ENCODE data around the gene THUMPD2. TPM values are rescaled to one million over a fixed set of nuclear protein-coding genes. Genes with fewer than 3 reads are reported as not detected.

THUMPD2 gene
- total RNA-seq, 1 experiment from 2014 or later = 17.2 TPM

DNA sequence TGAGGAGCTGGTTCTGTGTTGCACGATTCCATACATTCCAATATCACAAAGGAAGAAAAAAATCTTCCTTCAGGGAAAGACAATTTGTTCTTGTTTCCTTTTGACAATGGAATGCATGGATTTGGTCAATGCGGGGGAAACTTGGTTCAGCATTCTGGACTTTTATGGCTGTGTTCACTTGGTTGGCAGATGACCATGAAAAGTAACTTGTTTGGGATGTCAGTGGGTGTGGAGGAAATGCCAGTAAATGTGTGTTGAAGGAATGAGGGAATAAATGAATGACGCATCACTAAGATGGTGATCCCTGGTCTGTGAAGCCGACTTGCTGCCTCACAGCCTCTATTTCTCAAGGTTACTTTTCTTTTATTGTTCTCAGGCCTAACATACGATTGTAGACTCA lies 53.7 kb downstream of the THUMPD2 start:
- Mint-ChIP-seq H3K27me3 (ENCODE audit: insufficient read depth, unreplicated experiment) (no peaks in the 10 kb centered on the region), H3K27ac (ENCODE audit: low read depth, unreplicated experiment) (no peak overlapping the region), H3K4me3 (ENCODE audit: unreplicated experiment) (no peak overlapping the region), H3K36me3 (ENCODE audit: insufficient read depth, unreplicated experiment) (peaks cover 3% of the 10 kb centered on the region), H3K4me1 (ENCODE audit: insufficient read depth, unreplicated experiment) (no peaks in the 10 kb centered on the region), H3K9me3 (ENCODE audit: unreplicated experiment) (no peaks in the 10 kb centered on the region)
- DNase-seq (ENCODE audit: unreplicated experiment) = no peak
- TF ChIP-seq, protein P1, sequence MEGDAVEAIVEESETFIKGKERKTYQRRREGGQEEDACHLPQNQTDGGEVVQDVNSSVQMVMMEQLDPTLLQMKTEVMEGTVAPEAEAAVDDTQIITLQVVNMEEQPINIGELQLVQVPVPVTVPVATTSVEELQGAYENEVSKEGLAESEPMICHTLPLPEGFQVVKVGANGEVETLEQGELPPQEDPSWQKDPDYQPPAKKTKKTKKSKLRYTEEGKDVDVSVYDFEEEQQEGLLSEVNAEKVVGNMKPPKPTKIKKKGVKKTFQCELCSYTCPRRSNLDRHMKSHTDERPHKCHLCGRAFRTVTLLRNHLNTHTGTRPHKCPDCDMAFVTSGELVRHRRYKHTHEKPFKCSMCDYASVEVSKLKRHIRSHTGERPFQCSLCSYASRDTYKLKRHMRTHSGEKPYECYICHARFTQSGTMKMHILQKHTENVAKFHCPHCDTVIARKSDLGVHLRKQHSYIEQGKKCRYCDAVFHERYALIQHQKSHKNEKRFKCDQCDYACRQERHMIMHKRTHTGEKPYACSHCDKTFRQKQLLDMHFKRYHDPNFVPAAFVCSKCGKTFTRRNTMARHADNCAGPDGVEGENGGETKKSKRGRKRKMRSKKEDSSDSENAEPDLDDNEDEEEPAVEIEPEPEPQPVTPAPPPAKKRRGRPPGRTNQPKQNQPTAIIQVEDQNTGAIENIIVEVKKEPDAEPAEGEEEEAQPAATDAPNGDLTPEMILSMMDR (IDR thresholded peaks at IDR 0.05; ENCODE audit: unreplicated experiment) = no peak
- CTCF ChIA-PET = interaction anchor here (0.6 to 0.9 kb wide), 2 partner anchors 10 to 294 kb away, joined by 4 read pairs; no protein-coding TSS in a partner anchor
- POLR2A ChIA-PET = no interaction called here
- intact Hi-C loops (cut with micrococcal nuclease) = no loop called here
- BruUV-seq (replicated peaks) = no TSS peak

DNA sequence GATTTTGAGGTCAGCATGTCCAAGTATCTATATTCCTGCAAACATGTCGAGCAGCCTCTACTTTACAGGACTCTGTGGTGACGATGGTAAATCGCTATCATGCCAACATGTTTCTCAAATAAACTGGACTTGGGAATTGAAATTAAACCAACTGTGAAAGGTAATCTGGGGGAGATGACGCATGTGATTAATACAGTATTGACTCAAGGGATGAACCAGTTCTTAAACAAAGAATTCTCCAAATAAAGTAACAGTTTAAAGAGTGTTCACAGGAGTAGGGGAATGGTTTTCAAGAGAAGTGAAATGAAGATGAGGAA lies 54.3 kb downstream of the THUMPD2 start:
- no TSS peak for BruUV-seq (replicated peaks)
- Mint-ChIP-seq H3K4me3 (ENCODE audit: unreplicated experiment) (no peak overlapping the region), H3K27me3 (ENCODE audit: insufficient read depth, unreplicated experiment) (no peaks in the 10 kb centered on the region), H3K4me1 (ENCODE audit: insufficient read depth, unreplicated experiment) (no peaks in the 10 kb centered on the region), H3K36me3 (ENCODE audit: insufficient read depth, unreplicated experiment) (no peaks in the 10 kb centered on the region), H3K9me3 (ENCODE audit: unreplicated experiment) (no peaks in the 10 kb centered on the region), H3K27ac (ENCODE audit: low read depth, unreplicated experiment) (no peak overlapping the region)
- no peak for DNase-seq (ENCODE audit: unreplicated experiment)
- TF ChIP-seq, protein P1 (IDR thresholded peaks at IDR 0.05; ENCODE audit: unreplicated experiment) = no peak
- intact Hi-C loops (cut with micrococcal nuclease) = no loop called here
- ChIA-PET POLR2A (no interaction called here), CTCF (interaction anchor here (0.6 kb wide), 1 partner anchor 293 kb away, joined by 4 read pairs; no protein-coding TSS in a partner anchor)

DNA sequence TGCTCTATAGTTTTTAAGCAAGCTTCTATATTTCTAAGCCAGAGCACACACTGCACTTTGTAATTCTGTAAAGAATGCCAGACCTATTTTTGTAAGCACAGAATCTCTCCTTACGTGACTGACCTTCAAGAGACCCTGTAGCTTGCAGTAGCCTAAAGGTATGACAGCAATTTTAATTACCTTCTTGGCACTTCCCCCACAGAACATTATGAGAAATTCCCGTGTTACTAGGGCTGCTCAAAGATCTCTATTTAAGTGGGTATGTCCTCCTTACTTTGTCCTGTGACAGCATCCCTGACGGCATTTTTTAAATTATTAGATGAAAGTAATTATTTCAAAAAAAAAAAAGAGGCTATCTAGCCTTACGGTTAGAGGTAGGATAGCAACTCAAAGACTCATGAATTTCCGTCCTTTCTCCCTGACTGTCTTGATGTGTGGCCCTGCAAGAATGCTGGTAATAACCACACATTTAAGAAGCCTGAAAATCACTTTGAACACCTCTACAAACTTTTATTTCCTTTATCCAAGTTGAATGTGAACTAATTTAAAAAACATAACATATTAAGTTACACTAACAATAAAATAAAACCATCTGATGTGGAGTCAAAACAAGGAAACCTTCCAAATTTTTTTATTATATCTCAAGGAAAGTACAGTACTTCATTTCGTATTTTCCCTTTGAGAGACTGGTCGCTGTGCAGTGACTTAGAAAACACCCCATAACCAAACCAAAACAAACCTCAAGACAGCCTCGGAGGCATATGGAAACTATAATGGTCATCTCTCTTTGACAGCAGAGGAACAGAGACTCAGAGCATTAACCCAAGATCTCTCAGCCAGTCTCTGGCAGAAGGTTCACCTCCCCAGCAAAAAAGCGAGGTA lies 54.9 kb downstream of the THUMPD2 start:
- Mint-ChIP-seq H3K9me3 (ENCODE audit: unreplicated experiment) (no peaks in the 10 kb centered on the region), H3K36me3 (ENCODE audit: insufficient read depth, unreplicated experiment) (no peaks in the 10 kb centered on the region), H3K27ac (ENCODE audit: low read depth, unreplicated experiment) (no peak overlapping the region), H3K27me3 (ENCODE audit: insufficient read depth, unreplicated experiment) (no peaks in the 10 kb centered on the region), H3K4me1 (ENCODE audit: insufficient read depth, unreplicated experiment) (no peaks in the 10 kb centered on the region), H3K4me3 (ENCODE audit: unreplicated experiment) (no peak overlapping the region)
- ChIA-PET POLR2A (interaction anchor here (0.9 kb wide), 1 partner anchor 87 kb away, joined by 3 read pairs; no protein-coding TSS in a partner anchor), CTCF (interaction anchor here (1.3 kb wide), 1 partner anchor 27 kb away, joined by 3 read pairs; no protein-coding TSS in a partner anchor)
- DNase-seq (ENCODE audit: unreplicated experiment) = no peak
- TF ChIP-seq, protein P1 (IDR thresholded peaks at IDR 0.05; ENCODE audit: unreplicated experiment) = no peak
- BruUV-seq (replicated peaks) = no TSS peak
- intact Hi-C loops (cut with micrococcal nuclease) = no loop called here

DNA sequence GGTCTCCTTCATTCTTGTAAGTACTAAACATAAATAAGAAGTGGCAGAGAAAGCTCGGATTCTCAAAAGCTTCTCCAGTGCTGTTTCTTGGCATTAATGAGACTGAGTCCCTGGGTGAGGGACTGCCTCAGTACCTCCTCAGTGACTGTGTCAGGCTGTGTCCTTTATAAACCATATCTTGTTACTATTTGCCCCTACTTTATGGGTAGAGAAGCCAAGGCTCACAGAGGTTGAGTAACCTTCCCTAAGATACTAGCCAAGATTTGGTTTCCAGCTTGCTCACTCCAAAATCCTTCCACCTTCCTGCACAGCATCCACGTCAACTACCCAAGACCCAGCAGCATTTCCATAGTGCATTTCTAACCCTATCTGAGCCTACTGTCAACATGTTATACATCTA lies 55.6 kb downstream of the THUMPD2 start:
- H3K27me3 Mint-ChIP-seq (ENCODE audit: insufficient read depth, unreplicated experiment) = no peaks in the 10 kb centered on the region
- H3K9me3 Mint-ChIP-seq (ENCODE audit: unreplicated experiment) = no peaks in the 10 kb centered on the region
- no peak overlapping the region for H3K4me3 Mint-ChIP-seq (ENCODE audit: unreplicated experiment)
- ChIA-PET POLR2A (interaction anchor here (0.9 kb wide), 1 partner anchor 86 kb away, joined by 3 read pairs; no protein-coding TSS in a partner anchor), CTCF (interaction anchor here (0.6 to 1.3 kb wide), 2 partner anchors 26 to 223 kb away, joined by 3 read pairs; no protein-coding TSS in a partner anchor)
- TF ChIP-seq, protein P1 (IDR thresholded peaks at IDR 0.05; ENCODE audit: unreplicated experiment) = no peak
- intact Hi-C loops (cut with micrococcal nuclease) = no loop called here
- DNase-seq (ENCODE audit: unreplicated experiment) = no peak
- H3K36me3 Mint-ChIP-seq (ENCODE audit: insufficient read depth, unreplicated experiment) = no peaks in the 10 kb centered on the region
- BruUV-seq (replicated peaks) = no TSS peak
- no peaks in the 10 kb centered on the region for H3K4me1 Mint-ChIP-seq (ENCODE audit: insufficient read depth, unreplicated experiment)
- no peak overlapping the region for H3K27ac Mint-ChIP-seq (ENCODE audit: low read depth, unreplicated experiment)
